ENCODE data around the gene CPVL.

- no peak for TF ChIP-seq GATA3 (IDR thresholded peaks at IDR 0.05; ENCODE audit: low read depth, low read length)
- TF ChIP-seq GATA2 (IDR thresholded peaks at IDR 0.05; ENCODE audit: low read depth, low read length) = no peak
Observed at GRCh38 chr7:29156907-29157452, 10.6 kb upstream of the CPVL start.

All from SH-SY5Y (cell line).